ENCODE results near the gene CCDC144A. TPM values are rescaled to one million over a fixed set of nuclear protein-coding genes. Genes with fewer than 3 reads are reported as not detected.

The CCDC144A gene
- total RNA-seq, 1 experiment from 2014 or later, result 1.9 TPM

DNA sequence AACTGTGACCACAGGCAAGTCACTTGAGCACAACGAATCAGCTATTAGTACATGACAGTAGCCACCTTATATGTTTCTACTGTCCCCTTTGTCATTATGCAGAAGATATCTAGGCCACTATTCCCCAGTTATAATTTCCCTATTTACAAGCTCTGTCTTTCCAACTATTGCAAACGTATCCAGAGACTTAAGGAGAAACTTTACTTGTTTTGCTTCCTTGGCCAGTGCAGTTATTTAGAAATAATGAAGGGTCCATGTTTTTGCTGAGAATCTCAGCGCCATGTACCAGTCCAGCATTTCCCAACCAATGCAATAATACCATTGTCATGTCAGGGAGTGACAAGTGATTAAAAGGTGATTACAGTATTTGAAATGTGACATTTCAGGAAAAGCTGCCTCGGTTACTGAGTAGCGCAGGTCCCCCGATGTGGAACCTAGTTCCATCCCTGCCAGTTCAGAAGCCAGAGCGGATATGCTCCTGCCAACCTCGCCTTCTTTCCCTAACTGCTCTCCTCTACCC, 37.1 kb upstream of the CCDC144A start:
- peak overlapping the region; percentile 60 for H3K18ac ChIP-seq (ENCODE audit: insufficient read length, low read depth, low read length)
- H3K56ac ChIP-seq (ENCODE audit: insufficient read length, low read depth, low read length), result no peak overlapping the region
- Mint-ChIP-seq H3K36me3 (ENCODE audit: insufficient read depth in 1 of 3, low read depth in 3 of 3) (peaks cover 0 to 4% (median 1%) of the 10 kb centered on the region in 3 experiments; a peak in 3 of 7 replicates), H3K9me3 (peaks cover 0 to 7% of the 10 kb centered on the region in 2 experiments; a peak in 2 of 5 replicates), H3K27ac (no peak overlapping the region; a peak in 1 of 7 replicates), H3K4me3 (peak overlapping the region; percentile 77 to 85), H3K27me3 (ENCODE audit: low read depth) (no peaks in the 10 kb centered on the region; the same call in 1 of the 2 replicates), H3K4me1 (peaks cover 30 to 31% of the 10 kb centered on the region in 2 experiments)
- no peak for DNase-seq
- no peak overlapping the region for H2BK15ac ChIP-seq (ENCODE audit: low read depth, low read length)
- no peak overlapping the region for H4K91ac ChIP-seq (ENCODE audit: insufficient read length, low read depth, low read length)
- H3K23ac ChIP-seq (ENCODE audit: insufficient read length, low read depth, low read length), result no peak overlapping the region
- no peaks in the 10 kb centered on the region for H3K9me3 ChIP-seq (ENCODE audit: control insufficient read depth, low read depth, low read length)
- H3K79me2 ChIP-seq (ENCODE audit: insufficient read depth, low read length), result no peaks in the 10 kb centered on the region
- H3K4me1 ChIP-seq (ENCODE audit: insufficient read depth, low read length), result no peaks in the 10 kb centered on the region; the same call in 1 of the 2 replicates
- H2BK20ac ChIP-seq (ENCODE audit: low read depth, low read length, poor library complexity, severe bottlenecking), result no peak overlapping the region
- no peaks in the 10 kb centered on the region for H3K27me3 ChIP-seq (ENCODE audit: insufficient read depth, low read length)
- H4K20me1 ChIP-seq (ENCODE audit: control insufficient read depth, insufficient read depth, insufficient read length), result no peaks in the 10 kb centered on the region
- H2BK12ac ChIP-seq (ENCODE audit: insufficient read length, low read depth, low read length), result no peak overlapping the region
- no peak overlapping the region for H2AFZ ChIP-seq (ENCODE audit: low read length)
- no peak overlapping the region for H4K5ac ChIP-seq (ENCODE audit: insufficient read length, low read depth, low read length)
- H2BK5ac ChIP-seq (ENCODE audit: insufficient read length, low read length), result no peak overlapping the region
- H2AK5ac ChIP-seq (ENCODE audit: insufficient read length, low read length), result no peak overlapping the region
- peaks cover 5% of the 10 kb centered on the region for H3K23me2 ChIP-seq (ENCODE audit: insufficient read length, low read depth, low read length, poor library complexity, severe bottlenecking)
- WGBS (ENCODE audit: extremely low coverage, insufficient read length, low lambda C conversion rate), result no CpG with 5 or more reads among the region's 8 CpGs
- no peak overlapping the region for H4K8ac ChIP-seq (replicated peaks; ENCODE audit: insufficient read length, low read depth, low read length)
- peak overlapping the region; percentile 98 for H3K4me2 ChIP-seq (ENCODE audit: insufficient read depth, insufficient read length, low read length)
- H3K79me1 ChIP-seq (ENCODE audit: insufficient read depth, low read depth, low read length, poor library complexity, severe bottlenecking), result no peaks in the 10 kb centered on the region
- peak overlapping the region; percentile 27 for H3K9ac ChIP-seq (ENCODE audit: extremely low read depth, insufficient read length, low read length)
- H3K14ac ChIP-seq (ENCODE audit: insufficient read depth, low read length), result no peak overlapping the region; the same call in 1 of the 2 replicates
- no peak overlapping the region for H2BK120ac ChIP-seq (ENCODE audit: low read depth, low read length, poor library complexity, severe bottlenecking)
- H3K27ac ChIP-seq (ENCODE audit: insufficient read length, low read depth, low read length), result no peak overlapping the region
- TF ChIP-seq, protein P1, sequence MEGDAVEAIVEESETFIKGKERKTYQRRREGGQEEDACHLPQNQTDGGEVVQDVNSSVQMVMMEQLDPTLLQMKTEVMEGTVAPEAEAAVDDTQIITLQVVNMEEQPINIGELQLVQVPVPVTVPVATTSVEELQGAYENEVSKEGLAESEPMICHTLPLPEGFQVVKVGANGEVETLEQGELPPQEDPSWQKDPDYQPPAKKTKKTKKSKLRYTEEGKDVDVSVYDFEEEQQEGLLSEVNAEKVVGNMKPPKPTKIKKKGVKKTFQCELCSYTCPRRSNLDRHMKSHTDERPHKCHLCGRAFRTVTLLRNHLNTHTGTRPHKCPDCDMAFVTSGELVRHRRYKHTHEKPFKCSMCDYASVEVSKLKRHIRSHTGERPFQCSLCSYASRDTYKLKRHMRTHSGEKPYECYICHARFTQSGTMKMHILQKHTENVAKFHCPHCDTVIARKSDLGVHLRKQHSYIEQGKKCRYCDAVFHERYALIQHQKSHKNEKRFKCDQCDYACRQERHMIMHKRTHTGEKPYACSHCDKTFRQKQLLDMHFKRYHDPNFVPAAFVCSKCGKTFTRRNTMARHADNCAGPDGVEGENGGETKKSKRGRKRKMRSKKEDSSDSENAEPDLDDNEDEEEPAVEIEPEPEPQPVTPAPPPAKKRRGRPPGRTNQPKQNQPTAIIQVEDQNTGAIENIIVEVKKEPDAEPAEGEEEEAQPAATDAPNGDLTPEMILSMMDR (conservative IDR thresholded peaks at IDR 0.05), result no peak
- no peak overlapping the region for H3T11ph ChIP-seq (ENCODE audit: low read length)
- H3K4ac ChIP-seq (ENCODE audit: low read depth, low read length), result no peak overlapping the region

All from H9 (cell line).